Measurements from ENCODE around the gene ATP2B2. TPM values are rescaled to one million over a fixed set of nuclear protein-coding genes. Genes with fewer than 3 reads are reported as not detected.

The ATP2B2 gene
- total and polyA plus RNA-seq, 2 of the 8 experiments (the other 6 are each of a cell fraction or from before 2014, with no cell fraction given) = 0.14 to 1.2 TPM

GRCh38 chr3:10384541-10385360 lies 120.6 kb downstream of the ATP2B2 start:
- H3K4ac ChIP-seq (replicated peaks; ENCODE audit: insufficient read length, low read depth, low read length) = no peak overlapping the region
- no peak overlapping the region for H4K91ac ChIP-seq (replicated peaks; ENCODE audit: insufficient read length, low read length)
- H3K27me3 ChIP-seq (replicated peaks in 1 of 4; ENCODE audit: control insufficient read depth in 3 of 4, extremely low read depth in 1 of 4, insufficient read depth in 3 of 4, low read length in 3 of 4) = no peaks in the 10 kb centered on the region
- H3K56ac ChIP-seq (replicated peaks; ENCODE audit: insufficient read length, low read depth, low read length) = no peak overlapping the region
- H3K36me3 ChIP-seq (ENCODE audit: control insufficient read depth in 2 of 4, insufficient read depth in 4 of 4, low read length in 3 of 4) = no peaks in the 10 kb centered on the region
- no peak overlapping the region for H3K9ac ChIP-seq (replicated peaks in 1 of 4; ENCODE audit: extremely low read depth in 1 of 4, low read depth in 3 of 4, low read length in 3 of 4)
- no peak overlapping the region; the same call in 1 of the 2 replicates for H4K8ac ChIP-seq (ENCODE audit: extremely low read depth, insufficient read depth, low read length)
- no peak overlapping the region for H3K4me3 ChIP-seq (ENCODE audit: extremely low read depth in 1 of 4, insufficient read depth in 2 of 4, low read depth in 3 of 4, low read length in 4 of 4)
- H2BK20ac ChIP-seq (ENCODE audit: low read length) = no peak overlapping the region
- no peaks in the 10 kb centered on the region for H3K23me2 ChIP-seq (ENCODE audit: low read depth, low read length)
- no peak overlapping the region for H2BK12ac ChIP-seq (ENCODE audit: low read depth, low read length)
- H3K4me2 ChIP-seq (ENCODE audit: insufficient read depth in 1 of 2, low read depth in 2 of 2, low read length in 2 of 2) = no peak overlapping the region
- no peaks in the 10 kb centered on the region; a peak in 2 of 7 replicates for H3K4me1 ChIP-seq (replicated peaks in 1 of 4; ENCODE audit: control insufficient read depth in 3 of 4, insufficient read depth in 4 of 4, low read length in 3 of 4)
- CTCF ChIA-PET (ENCODE audit: partially characterized antibody) = interaction anchor here (0.8 to 1.1 kb wide), 2 partner anchors 30 to 63 kb away, joined by 3 read pairs; no protein-coding TSS in a partner anchor
- FAIRE-seq (no peak), DNase-seq (ENCODE audit: low read depth in 1 of 2, low spot score in 2 of 2) (no peak)
- no peak overlapping the region for H2BK5ac ChIP-seq (ENCODE audit: low read depth, low read length)
- no peaks in the 10 kb centered on the region for H3K79me2 ChIP-seq (ENCODE audit: control insufficient read depth in 1 of 2, insufficient read depth in 2 of 2, low read length in 2 of 2)
- no peak overlapping the region for H4K5ac ChIP-seq (ENCODE audit: insufficient read length, low read depth, low read length)
- POLR2A ChIA-PET (ENCODE audit: partially characterized antibody) = no interaction called here
- H2AK5ac ChIP-seq (ENCODE audit: low read depth, low read length) = no peak overlapping the region
- H2AFZ ChIP-seq (ENCODE audit: low read length) = no peak overlapping the region
- H2BK15ac ChIP-seq (ENCODE audit: low read length) = no peak overlapping the region
- no peak overlapping the region for H3K23ac ChIP-seq (ENCODE audit: insufficient read length)
- 86% methylated on average over 23 of the region's 23 CpGs; no CpG with 5 or more reads in 1 of the 2 experiments for WGBS, 2 experiments (ENCODE audit: extremely low coverage in 1 of 2, insufficient coverage in 1 of 2, insufficient read length in 1 of 2, insufficient replicate concordance in 2 of 2, low coverage in 1 of 2, low lambda C conversion rate in 2 of 2, missing lambda C conversion rate in 1 of 2)
- H3K9me3 ChIP-seq (ENCODE audit: insufficient read depth in 2 of 2, low read depth in 1 of 2, low read length in 1 of 2) = peaks cover 33 to 35% of the 10 kb centered on the region in 2 experiments
- no peak overlapping the region for H3K14ac ChIP-seq (ENCODE audit: insufficient read length)
- H3K18ac ChIP-seq (ENCODE audit: extremely low read depth, low read length) = no peak overlapping the region
- no peak overlapping the region for H2BK120ac ChIP-seq (replicated peaks; ENCODE audit: low read depth, low read length)
- no peak overlapping the region for H3K27ac ChIP-seq (ENCODE audit: low read depth, low read length)
- H3K79me1 ChIP-seq (ENCODE audit: low read depth, low read length) = no peaks in the 10 kb centered on the region
- H4K20me1 ChIP-seq (replicated peaks in 1 of 2; ENCODE audit: control insufficient read depth in 1 of 2, insufficient read depth in 2 of 2, low read length in 2 of 2) = no peaks in the 10 kb centered on the region
- TF ChIP-seq TCF12 (IDR thresholded peaks at IDR 0.05; ENCODE audit: low read depth, low read length) = no peak
- no peak for TF ChIP-seq MAFK (IDR thresholded peaks at IDR 0.05; ENCODE audit: low read depth, low read length)
- TF ChIP-seq RFX5 (IDR thresholded peaks at IDR 0.05; ENCODE audit: borderline replicate concordance, low read depth, low read length) = no peak
- TF ChIP-seq ASH2L (IDR thresholded peaks at IDR 0.05; ENCODE audit: low read length) = no peak
- no peak for TF ChIP-seq CBX8 (IDR thresholded peaks at IDR 0.05; ENCODE audit: borderline replicate concordance, low read depth, low read length)
- no peak for TF ChIP-seq E2F6 (IDR thresholded peaks at IDR 0.05)
- TF ChIP-seq SIN3A (conservative IDR thresholded peaks at IDR 0.05 in 1 of 2, IDR thresholded peaks at IDR 0.05 in 1 of 2; ENCODE audit: low read depth in 1 of 2, low read length in 2 of 2) = no peak
- no peak for TF ChIP-seq CTBP2 (IDR thresholded peaks at IDR 0.05; ENCODE audit: borderline replicate concordance, insufficient read depth, insufficient read length, low read length)
- TF ChIP-seq NRF1 (IDR thresholded peaks at IDR 0.05; ENCODE audit: low read depth, low read length) = no peak
- no peak for TF ChIP-seq CEBPB (IDR thresholded peaks at IDR 0.05; ENCODE audit: low read depth, low read length)
- TF ChIP-seq EGR1 (IDR thresholded peaks at IDR 0.05; ENCODE audit: borderline replicate concordance, low read depth, low read length) = no peak

Measured in H1 (cell line).